ENCODE results near the gene PGC. TPM values are rescaled to one million over a fixed set of nuclear protein-coding genes. Genes with fewer than 3 reads are reported as not detected.

PGC gene
- total RNA-seq, 1 donor from 2014 or later, result not detected

DNA sequence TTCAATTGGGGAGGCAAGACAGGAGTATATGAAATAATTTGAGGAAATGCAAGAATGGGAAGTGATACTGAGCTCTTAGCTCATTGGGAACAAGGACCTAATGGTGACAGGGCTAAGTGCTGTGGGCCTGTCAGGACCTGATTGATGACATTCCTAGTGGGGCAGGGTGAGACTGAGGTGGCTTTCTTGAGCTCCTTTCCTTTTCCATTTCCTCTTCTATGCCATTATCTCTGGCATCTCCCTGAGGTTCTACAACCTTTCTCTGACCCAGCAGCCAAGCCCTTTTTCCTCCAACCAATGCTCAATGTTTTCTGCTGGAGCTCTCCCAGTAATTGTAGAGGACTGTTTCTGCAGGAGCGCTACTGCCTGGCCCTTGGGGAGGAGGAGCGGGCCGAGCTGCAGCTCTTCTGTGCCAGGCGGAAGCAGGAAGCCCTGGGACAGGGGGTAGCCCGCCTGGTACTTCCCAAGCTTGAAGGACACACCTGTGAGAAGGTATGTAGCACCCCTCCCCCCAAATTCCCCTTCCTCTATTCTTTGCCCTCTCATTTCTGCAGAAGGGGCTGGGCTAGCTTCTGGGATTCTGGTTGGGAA lies 37.5 kb upstream of the PGC start:
- H3K4me1 ChIP-seq, result peaks cover 91% of the 10 kb centered on the region
- peaks cover 16% of the 10 kb centered on the region for H3K36me3 ChIP-seq
- intact Hi-C loops (cut with micrococcal nuclease), result loop anchor here (10.0 kb wide), 1 partner anchor 260 kb away; no protein-coding TSS in a partner anchor
- peak overlapping the region; percentile 95 for H3K27ac ChIP-seq (replicated peaks)
- H3K4me3 ChIP-seq, result no peak overlapping the region
- DNase-seq, result no peak
- no peak for TF ChIP-seq CTCF (IDR thresholded peaks at IDR 0.05; ENCODE audit: borderline replicate concordance)
- no peaks in the 10 kb centered on the region for H3K9me3 ChIP-seq (replicated peaks)
- no peaks in the 10 kb centered on the region for H3K27me3 ChIP-seq (ENCODE audit: low read depth)

- TF ChIP-seq CTCF (IDR thresholded peaks at IDR 0.05; ENCODE audit: borderline replicate concordance), result no peak
- H3K9me3 ChIP-seq (replicated peaks), result no peaks in the 10 kb centered on the region
- peaks cover 90% of the 10 kb centered on the region for H3K4me1 ChIP-seq
- peaks cover 8% of the 10 kb centered on the region for H3K36me3 ChIP-seq
- peak overlapping the region; percentile 34 for H3K27ac ChIP-seq (replicated peaks)
- no peak for DNase-seq
- intact Hi-C loops (cut with micrococcal nuclease), result loop anchor here (10.0 kb wide), 1 partner anchor 262 kb away; no protein-coding TSS in a partner anchor
- no peaks in the 10 kb centered on the region for H3K27me3 ChIP-seq (ENCODE audit: low read depth)
- peak overlapping the region; percentile 96 for H3K4me3 ChIP-seq
Measured at GRCh38 chr6:41783106-41783780, 36.0 kb upstream of the PGC start.

DNA sequence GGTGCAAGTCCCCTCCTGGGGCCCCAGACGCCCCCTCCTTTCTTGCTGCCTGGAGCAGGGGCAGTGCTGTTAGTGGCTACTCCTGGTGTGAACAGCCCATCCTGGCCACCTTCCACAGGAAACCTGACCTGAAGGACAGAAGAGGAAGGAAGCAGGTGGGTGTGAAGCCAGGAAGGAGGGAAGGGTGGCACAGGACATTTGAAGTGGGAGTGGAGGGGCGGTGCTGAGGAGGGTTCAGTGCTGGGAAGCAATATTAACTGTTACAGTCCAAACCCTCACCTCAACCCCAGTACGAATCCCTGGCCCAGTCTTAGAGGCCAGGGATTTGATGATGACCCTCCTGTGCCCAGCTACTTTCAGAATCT lies 34.2 kb upstream of the PGC start:
- peaks cover 20% of the 10 kb centered on the region for H3K36me3 ChIP-seq
- DNase-seq, result peak; percentile 36
- H3K4me3 ChIP-seq, result peak overlapping the region; percentile 96
- H3K27ac ChIP-seq (replicated peaks), result peak overlapping the region; percentile 98
- H3K27me3 ChIP-seq (ENCODE audit: low read depth), result no peaks in the 10 kb centered on the region
- no peaks in the 10 kb centered on the region for H3K9me3 ChIP-seq (replicated peaks)
- peaks cover 80% of the 10 kb centered on the region for H3K4me1 ChIP-seq
- intact Hi-C loops (cut with micrococcal nuclease), result loop anchor here (10.0 kb wide), 1 partner anchor 263 kb away; no protein-coding TSS in a partner anchor
- TF ChIP-seq CTCF (IDR thresholded peaks at IDR 0.05; ENCODE audit: borderline replicate concordance), result no peak

DNA sequence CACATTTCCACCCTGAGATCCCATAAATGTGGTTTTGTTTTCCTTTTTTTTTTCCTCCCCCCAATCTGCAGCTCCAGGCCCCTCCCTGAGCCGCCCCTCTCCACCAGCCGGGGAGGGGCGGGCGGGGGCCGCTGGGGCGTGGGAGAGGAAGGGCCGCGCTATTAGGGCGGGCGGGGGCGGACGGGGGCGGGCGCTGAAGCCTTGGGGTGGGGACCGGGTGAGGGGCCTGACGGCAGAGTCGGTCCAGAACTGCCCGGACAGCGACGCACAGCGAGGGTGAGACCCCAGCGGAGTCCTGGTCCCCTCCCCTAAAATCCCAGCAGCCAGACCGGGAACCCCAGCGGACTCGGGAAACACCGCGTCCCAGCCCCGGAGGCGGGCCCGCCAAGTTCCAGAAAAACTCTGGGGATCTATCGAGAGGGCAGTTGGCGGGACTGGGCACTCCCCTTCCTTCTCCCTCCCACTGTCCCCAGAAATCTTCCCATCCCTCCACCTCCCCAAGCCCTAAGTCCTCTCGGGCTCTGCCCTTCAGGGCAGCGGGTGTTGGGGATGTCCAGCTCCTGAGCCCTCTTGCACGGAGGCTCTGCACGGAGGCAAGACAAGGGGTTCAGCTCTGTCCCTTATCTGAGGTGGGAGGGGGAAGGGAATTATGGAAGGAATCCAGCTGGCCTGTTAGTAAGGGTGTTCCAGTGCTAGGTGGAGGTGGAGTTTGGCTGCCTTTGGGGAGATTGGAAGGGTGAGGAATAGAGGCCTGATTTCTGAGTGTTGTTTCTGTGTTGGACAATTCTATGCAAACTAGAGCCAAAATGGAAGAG lies 33.6 kb upstream of the PGC start, which contains the start of gene PRICKLE4:
PRICKLE4 (plus strand) TSS at position 232 of the 815 bp plus-strand sequence. CDS start 2,692 bp downstream, outside the sequence.
- Histone ChIP-seq H3K27me3 (ENCODE audit: low read depth) (no peaks in the 10 kb centered on the region), H3K27ac (replicated peaks) (peak within 1 kb of the TSS; percentile 98), H3K9me3 (replicated peaks) (no peaks in the 10 kb centered on the region), H3K4me1 (peaks cover 74% of the 10 kb centered on the region), H3K4me3 (peak within 1 kb of the TSS; percentile 96), H3K36me3 (peaks cover 26% of the 10 kb centered on the region)
- DNase-seq, result peak; percentile 59
- no peak for TF ChIP-seq CTCF (IDR thresholded peaks at IDR 0.05; ENCODE audit: borderline replicate concordance)
- intact Hi-C loops (cut with micrococcal nuclease), result loop anchor here (10.0 kb wide), 1 partner anchor 264 kb away; no protein-coding TSS in a partner anchor

Measured in left ventricle myocardium inferior (tissue), 1 donor.